Activated CD8-positive, alpha-beta memory T cell treated with anti-CD3 and anti-CD28 coated beads, Interleukin-2, amount 50 U/mL, for 4 hours (primary cell): Measurements from ENCODE around the gene CFAP68.
A peak's percentile ranks its signal among the peaks of the same experiment; 100 is the strongest.
"Not testable (repeated sequence)": the region's sequence is repeated elsewhere in the genome, so short reads cannot be mapped to it uniquely, and the experiment has no call there.

Experiments used
- DNase-seq: peaks from one replicate; pipeline ENCODE4 v3.0.0-alpha.2; 2020

The CFAP68 gene

GRCh38 chr11:111870886-111871692, 8.3 kb upstream of the CFAP68 start, which contains the start of gene ALG9:
TSS of gene ALG9 (minus strand) at chr11:111871581. CDS start at chr11:111871482, 99 bp downstream.
- peak; percentile 90 for DNase-seq

- DNase-seq, result no peak
These were observed 7.6 kb upstream of the CFAP68 start for GRCh38 chr11:111871693-111872161.

- DNase-seq, result no peak
These were observed 924 bp upstream of the CFAP68 start for GRCh38 chr11:111878385-111878848.

GRCh38 chr11:111879637-111879960, 258 bp downstream of the CFAP68 start:
- no peak for DNase-seq

GRCh38 chr11:111882202-111882601, 2.9 kb downstream of the CFAP68 start:
- no peak for DNase-seq

GRCh38 chr11:111885053-111885452, 5.7 kb downstream of the CFAP68 start:
- not testable (repeated sequence) for DNase-seq

GRCh38 chr11:111886032-111886431, 6.7 kb downstream of the CFAP68 start:
- DNase-seq, result no peak

- no peak for DNase-seq
These were observed 7.5 kb downstream of the CFAP68 start for GRCh38 chr11:111886844-111887243.

GRCh38 chr11:111905411-111905810, 26.1 kb downstream of the CFAP68 start:
- no peak for DNase-seq

- no peak for DNase-seq
These were observed 27.3 kb downstream of the CFAP68 start for GRCh38 chr11:111906680-111907079.

GRCh38 chr11:111908639-111909305, 29.4 kb downstream of the CFAP68 start:
- no peak for DNase-seq

- DNase-seq, result no peak
These were observed 30.0 kb downstream of the CFAP68 start for GRCh38 chr11:111909378-111909777.

GRCh38 chr11:111910676-111911562, 31.6 kb downstream of the CFAP68 start:
- no peak for DNase-seq

GRCh38 chr11:111911563-111912401, 32.4 kb downstream of the CFAP68 start, which contains the start of gene CRYAB:
TSS of gene CRYAB (minus strand) at chr11:111911770. CDS start at chr11:111911724, 46 bp downstream.
- no peak for DNase-seq

- DNase-seq, result no peak
These were observed 33.2 kb downstream of the CFAP68 start, which contains the start of gene HSPB2 for GRCh38 chr11:111912535-111912934. TSS of gene HSPB2 (plus strand) at chr11:111912734. CDS start at chr11:111912830, 96 bp downstream.

GRCh38 chr11:111913031-111913861, 33.9 kb downstream of the CFAP68 start:
- DNase-seq, result no peak

GRCh38 chr11:111913997-111914396, 34.7 kb downstream of the CFAP68 start:
- DNase-seq, result no peak

GRCh38 chr11:111916768-111917167, 37.4 kb downstream of the CFAP68 start:
- no peak for DNase-seq

GRCh38 chr11:111917312-111917711, 38.0 kb downstream of the CFAP68 start:
- DNase-seq, result no peak

GRCh38 chr11:111917788-111918187, 38.4 kb downstream of the CFAP68 start:
- DNase-seq, result no peak
